ENCODE results near the gene DCUN1D3. TPM values are rescaled to one million over a fixed set of nuclear protein-coding genes. Genes with fewer than 3 reads are reported as not detected.
A peak's percentile ranks its signal among the peaks of the same experiment; 100 is the strongest.

DCUN1D3 gene
- total RNA-seq, 2 experiments from 2014 or later: 5.9 to 6.9 TPM

GRCh38 chr16:20897922-20898321 is 2.2 kb downstream of the DCUN1D3 start:
- Mint-ChIP-seq H3K4me1 (ENCODE audit: low read depth) (peaks cover 45% of the 10 kb centered on the region), H3K27ac (peak overlapping the region; percentile 18), H3K36me3 (ENCODE audit: low read depth) (peaks cover 39% of the 10 kb centered on the region), H3K9me3 (no peaks in the 10 kb centered on the region), H3K27me3 (no peaks in the 10 kb centered on the region), H3K4me3 (peak overlapping the region; percentile 93)
- ChIA-PET CTCF (interaction anchor here (0.7 to 3.6 kb wide), 5 partner anchors 11 to 49 kb away, joined by 3 to 25 read pairs (median 4); no protein-coding TSS in a partner anchor), POLR2A (interaction anchor here (0.6 to 0.9 kb wide), 2 partner anchors 24 to 43 kb away, joined by 3 read pairs; no protein-coding TSS in a partner anchor)
- intact Hi-C loops (cut with micrococcal nuclease): no loop called here
- DNase-seq (no peak), ATAC-seq (no peak)
- TF ChIP-seq CTCF (IDR thresholded peaks at IDR 0.05): no peak

- TF ChIP-seq CTCF (IDR thresholded peaks at IDR 0.05): no peak
- DNase-seq (no peak), ATAC-seq (no peak)
- H3K36me3 Mint-ChIP-seq (ENCODE audit: low read depth): peaks cover 35% of the 10 kb centered on the region
- H3K4me1 Mint-ChIP-seq (ENCODE audit: low read depth): peaks cover 40% of the 10 kb centered on the region
- no peaks in the 10 kb centered on the region for H3K9me3 Mint-ChIP-seq
- H3K27me3 Mint-ChIP-seq: no peaks in the 10 kb centered on the region
- H3K27ac Mint-ChIP-seq: peak overlapping the region; percentile 18
- ChIA-PET CTCF (interaction anchor here (1.5 to 3.6 kb wide), 3 partner anchors 10 to 48 kb away, joined by 3 to 25 read pairs (median 9); no protein-coding TSS in a partner anchor), POLR2A (no interaction called here)
- intact Hi-C loops (cut with micrococcal nuclease): no loop called here
- H3K4me3 Mint-ChIP-seq: peak overlapping the region; percentile 93
These were observed 2.8 kb downstream of the DCUN1D3 start for GRCh38 chr16:20897253-20897897.

- no peak for ATAC-seq
- peaks cover 27% of the 10 kb centered on the region for H3K4me1 Mint-ChIP-seq (ENCODE audit: low read depth)
- no peak for TF ChIP-seq CTCF (IDR thresholded peaks at IDR 0.05)
- intact Hi-C loops (cut with micrococcal nuclease): no loop called here
- no peaks in the 10 kb centered on the region for H3K9me3 Mint-ChIP-seq
- H3K36me3 Mint-ChIP-seq (ENCODE audit: low read depth): peaks cover 21% of the 10 kb centered on the region
- CTCF ChIA-PET: no interaction called here
- H3K27me3 Mint-ChIP-seq: no peaks in the 10 kb centered on the region
- no peak for DNase-seq
- no peak overlapping the region for H3K27ac Mint-ChIP-seq
- POLR2A ChIA-PET: no interaction called here
- no peak overlapping the region for H3K4me3 Mint-ChIP-seq
These were observed 5.8 kb downstream of the DCUN1D3 start for GRCh38 chr16:20894388-20894787.

GRCh38 chr16:20889625-20890275 is 10.4 kb downstream of the DCUN1D3 start:
- ChIA-PET POLR2A (no interaction called here), CTCF (no interaction called here)
- no peak overlapping the region for H3K27ac Mint-ChIP-seq
- no peaks in the 10 kb centered on the region for H3K9me3 Mint-ChIP-seq
- DNase-seq: no peak
- no peak for ATAC-seq
- peaks cover 9% of the 10 kb centered on the region for H3K36me3 Mint-ChIP-seq (ENCODE audit: low read depth)
- H3K4me1 Mint-ChIP-seq (ENCODE audit: low read depth): peaks cover 15% of the 10 kb centered on the region
- TF ChIP-seq CTCF (IDR thresholded peaks at IDR 0.05): no peak
- no peak overlapping the region for H3K4me3 Mint-ChIP-seq
- no peaks in the 10 kb centered on the region for H3K27me3 Mint-ChIP-seq
- intact Hi-C loops (cut with micrococcal nuclease): no loop called here

GRCh38 chr16:20887207-20887606 is 13.0 kb downstream of the DCUN1D3 start:
- intact Hi-C loops (cut with micrococcal nuclease): no loop called here
- Mint-ChIP-seq H3K4me1 (ENCODE audit: low read depth) (peaks cover 25% of the 10 kb centered on the region), H3K27me3 (no peaks in the 10 kb centered on the region), H3K9me3 (no peaks in the 10 kb centered on the region), H3K36me3 (ENCODE audit: low read depth) (peaks cover 15% of the 10 kb centered on the region), H3K4me3 (no peak overlapping the region), H3K27ac (no peak overlapping the region)
- ATAC-seq: no peak
- no peak for DNase-seq
- TF ChIP-seq CTCF (IDR thresholded peaks at IDR 0.05): no peak
- ChIA-PET POLR2A (interaction anchor here (1.6 kb wide), 1 partner anchor 12 kb away, joined by 4 read pairs; no protein-coding TSS in a partner anchor), CTCF (interaction anchor here (1.3 kb wide), 1 partner anchor 10 kb away, joined by 3 read pairs; no protein-coding TSS in a partner anchor)
